HCT116 (cell line): ENCODE measurements around the gene PLCH2.

Experiments
- CTCF ChIP-seq, 3 experiments: fragments of 200-600 bp in 1 of 3; sonication (generic) in 1 of 3; IDR thresholded peaks in 2 of 3; conservative IDR thresholded peaks in 1 of 3; 2 replicates each; pipeline ENCODE4 v1.5.1; 2012 to 2017; ENCODE audit warnings: low read depth in 2 of 3, low read length in 2 of 3, antibody characterized with exemption in 1 of 3, borderline replicate concordance in 1 of 3, control low read depth in 1 of 3, mild to moderate bottlenecking in 1 of 3, mixed read lengths in 1 of 3, mixed run types in 1 of 3, moderate library complexity in 1 of 3; ENCODE audit not compliant: insufficient read depth in 1 of 3
- EZH2 ChIP-seq: fragments of 200-600 bp; sonication (generic); IDR thresholded peaks from 2 replicates; pipeline ENCODE4 v1.6.1; 2017; ENCODE audit warnings: antibody characterized with exemption, mixed run types
- FOSL1 ChIP-seq: IDR thresholded peaks from 2 replicates; pipeline ENCODE4 v1.6.1; 2012; ENCODE audit warnings: low read depth
- JUND ChIP-seq: IDR thresholded peaks from 2 replicates; pipeline ENCODE4 v1.6.1; 2012
- POLR2A ChIP-seq: IDR thresholded peaks from 2 replicates; pipeline ENCODE4 v1.7.0; 2011; ENCODE audit warnings: borderline replicate concordance; ENCODE audit not compliant: insufficient read depth, insufficient read length; ENCODE audit errors: extremely low read depth
- RAD21 ChIP-seq: IDR thresholded peaks from 2 replicates; pipeline ENCODE4 v1.6.1; 2012; ENCODE audit warnings: low read depth, mild to moderate bottlenecking
- SIN3A ChIP-seq: IDR thresholded peaks from 2 replicates; pipeline ENCODE4 v1.6.1; 2012; ENCODE audit warnings: low read depth
- SP1 ChIP-seq: IDR thresholded peaks from 2 replicates; pipeline ENCODE4 v1.6.1; 2012; ENCODE audit warnings: low read depth
- SRF ChIP-seq: IDR thresholded peaks from 2 replicates; pipeline ENCODE4 v1.6.1; 2012; ENCODE audit warnings: low read depth
- YY1 ChIP-seq: IDR thresholded peaks from 2 replicates; pipeline ENCODE4 v1.6.1; 2011; ENCODE audit warnings: low read length, low read depth, moderate library complexity, mild to moderate bottlenecking; ENCODE audit not compliant: insufficient replicate concordance; ENCODE audit errors: extremely low read depth
- ZBTB33 ChIP-seq: IDR thresholded peaks from 2 replicates; pipeline ENCODE4 v1.6.1; 2011; ENCODE audit warnings: mild to moderate bottlenecking, low read length, moderate library complexity; ENCODE audit not compliant: insufficient replicate concordance; ENCODE audit errors: extremely low read depth
- ZNF274 ChIP-seq: fragments of 200-500 bp; sonication (Bioruptor generic); IDR thresholded peaks from 2 replicates; pipeline ENCODE4 v1.6.1; 2014; ENCODE audit warnings: mild to moderate bottlenecking, low read depth, low read length, inconsistent platforms
- TF ChIP-seq, protein P1 (sequence below): IDR thresholded peaks from 2 replicates; pipeline ENCODE4 v1.6.1; 2012

GRCh38 chr1:2436876-2437275 is 39.2 kb upstream of the PLCH2 start:
- no peak for TF ChIP-seq EZH2
- TF ChIP-seq CTCF (IDR thresholded peaks at IDR 0.05 in 2 of 3, conservative IDR thresholded peaks at IDR 0.05 in 1 of 3; ENCODE audit: borderline replicate concordance in 1 of 3, insufficient read depth in 1 of 3, low read depth in 2 of 3, low read length in 2 of 3): no peak
- TF ChIP-seq POLR2A: no peak
- no peak for TF ChIP-seq JUND
- TF ChIP-seq, protein P1, sequence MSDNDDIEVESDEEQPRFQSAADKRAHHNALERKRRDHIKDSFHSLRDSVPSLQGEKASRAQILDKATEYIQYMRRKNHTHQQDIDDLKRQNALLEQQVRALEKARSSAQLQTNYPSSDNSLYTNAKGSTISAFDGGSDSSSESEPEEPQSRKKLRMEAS: no peak
- no peak for TF ChIP-seq FOSL1
- TF ChIP-seq SRF: no peak
- no peak for TF ChIP-seq RAD21
- TF ChIP-seq SIN3A: no peak
- TF ChIP-seq YY1: no peak
- no peak for TF ChIP-seq ZNF274
- no peak for TF ChIP-seq ZBTB33
- TF ChIP-seq SP1: no peak
